Measurements from ENCODE around the gene RCOR2.

RCOR2 gene

GRCh38 chr11:63887386-63887999, 29.5 kb downstream of the RCOR2 start:
- POLR2A ChIA-PET = interaction anchor here (0.5 kb wide), 1 partner anchor 46 kb away, joined by 3 read pairs; no protein-coding TSS in a partner anchor

DNA sequence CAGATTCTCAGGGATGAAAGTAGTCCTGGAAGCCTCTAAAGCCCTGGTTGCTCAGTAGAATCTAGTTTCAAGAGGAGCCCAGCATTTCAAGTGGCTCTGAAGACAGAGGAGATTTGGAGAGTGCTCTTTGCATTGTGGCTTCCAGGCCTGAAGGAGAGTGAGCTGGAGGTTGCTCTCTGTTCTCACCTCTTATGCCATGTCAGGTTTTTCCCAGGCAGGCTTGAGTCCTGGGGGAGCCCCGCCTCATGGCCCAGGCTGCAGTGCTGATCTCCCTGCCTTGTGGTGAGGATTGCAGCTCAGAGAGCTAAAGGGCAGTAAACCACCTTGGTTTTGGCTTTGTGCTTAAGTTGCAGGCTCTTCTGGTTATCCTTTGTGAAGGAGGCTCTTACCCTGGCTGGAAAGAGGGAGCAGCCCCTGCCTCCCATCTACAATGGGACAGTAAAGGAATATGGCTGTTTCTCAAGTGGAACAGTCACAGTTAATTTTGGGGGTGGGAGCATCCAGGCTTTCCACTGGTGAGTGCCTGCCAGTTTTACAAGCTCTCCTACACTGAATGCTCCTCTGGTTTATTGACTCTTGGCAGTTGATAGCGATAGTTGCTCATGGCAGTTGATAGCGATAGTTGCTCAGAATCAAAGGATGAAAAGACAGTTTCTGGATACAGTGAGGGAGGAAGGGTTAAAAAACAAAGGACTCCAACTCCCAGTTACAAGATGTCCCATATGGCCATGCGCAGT, 32.6 kb downstream of the RCOR2 start:
- CTCF ChIA-PET = interaction anchor here (1.3 to 2.7 kb wide), 4 partner anchors 33 to 116 kb away, joined by 3 to 10 read pairs (median 3); partner anchors contain the start of gene RCOR2
- POLR2A ChIA-PET = no interaction called here
- TF ChIP-seq CTCF (IDR thresholded peaks at IDR 0.05; ENCODE audit: insufficient read depth, low read length, missing control alignments) = no peak
- DNase-seq (ENCODE audit: low read depth, low spot score) = no peak
- no peak overlapping the region for H3K4me3 ChIP-seq (ENCODE audit: low read depth, low read length)

More at GRCh38 chr11:63887386-63887999, 29.5 kb downstream of the RCOR2 start:
- H3K4me3 ChIP-seq (ENCODE audit: low read depth, low read length) = no peak overlapping the region
- no peak for DNase-seq (ENCODE audit: low read depth, low spot score)
- CTCF ChIA-PET = no interaction called here
- TF ChIP-seq CTCF (IDR thresholded peaks at IDR 0.05; ENCODE audit: insufficient read depth, low read length, missing control alignments) = no peak

GRCh38 chr11:63883791-63884190, 33.2 kb downstream of the RCOR2 start:
- H3K4me3 ChIP-seq (ENCODE audit: low read depth, low read length) = no peak overlapping the region
- CTCF ChIA-PET = interaction anchor here (1.3 to 2.7 kb wide), 6 partner anchors 8 to 117 kb away, joined by 3 to 10 read pairs (median 3); partner anchors contain the start of genes RCOR2 and ZFTA
- POLR2A ChIA-PET = no interaction called here
- DNase-seq (ENCODE audit: low read depth, low spot score) = no peak
- no peak for TF ChIP-seq CTCF (IDR thresholded peaks at IDR 0.05; ENCODE audit: insufficient read depth, low read length, missing control alignments)

GRCh38 chr11:63882555-63883242, 34.3 kb downstream of the RCOR2 start:
- DNase-seq (ENCODE audit: low read depth, low spot score) = no peak
- POLR2A ChIA-PET = interaction anchor here (0.7 kb wide), 1 partner anchor 10 kb away, joined by 3 read pairs; no protein-coding TSS in a partner anchor

DNA sequence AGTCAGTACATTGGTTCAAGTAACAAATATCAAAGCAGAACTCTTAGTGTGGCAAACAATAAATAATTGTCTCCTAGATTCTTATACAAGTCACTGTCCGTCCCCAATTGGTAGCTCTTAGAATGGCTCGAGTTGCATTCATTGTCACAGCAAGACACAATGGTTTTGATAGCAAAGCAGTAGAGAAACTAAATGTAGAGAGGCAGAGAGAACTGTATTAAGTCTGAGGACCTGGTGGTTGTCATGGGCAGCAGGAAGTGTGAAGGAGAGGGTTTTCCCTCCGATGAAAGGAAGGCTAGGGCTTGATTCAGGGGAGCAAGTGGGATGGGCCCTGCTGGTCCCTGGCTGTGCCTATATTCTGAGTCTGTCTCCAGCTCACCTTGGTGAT, 36.6 kb downstream of the RCOR2 start:
- TF ChIP-seq CTCF (IDR thresholded peaks at IDR 0.05; ENCODE audit: insufficient read depth, low read length, missing control alignments) = no peak
- ChIA-PET CTCF (interaction anchor here (0.7 to 1.3 kb wide), 2 partner anchors 18 to 43 kb away, joined by 3 to 6 read pairs; no protein-coding TSS in a partner anchor), POLR2A (interaction anchor here (0.7 kb wide), 1 partner anchor 20 kb away, joined by 4 read pairs; no protein-coding TSS in a partner anchor)
- no peak for DNase-seq (ENCODE audit: low read depth, low spot score)
- H3K4me3 ChIP-seq (ENCODE audit: low read depth, low read length) = no peak overlapping the region

More at GRCh38 chr11:63882555-63883242, 34.3 kb downstream of the RCOR2 start:
- CTCF ChIA-PET = interaction anchor here (0.6 to 2.7 kb wide), 10 partner anchors 8 to 270 kb away, joined by 3 to 10 read pairs (median 4); partner anchors contain the start of gene ZFTA
- no peak overlapping the region for H3K4me3 ChIP-seq (ENCODE audit: low read depth, low read length)
- TF ChIP-seq CTCF (IDR thresholded peaks at IDR 0.05; ENCODE audit: insufficient read depth, low read length, missing control alignments) = no peak
